SKM-1 treated with dmso at 0.1 percent for 144 hours (cell line): Measurements from ENCODE around the gene CEACAM21.
"Not testable (repeated sequence)": the region's sequence is repeated elsewhere in the genome, so short reads cannot be mapped to it uniquely, and the experiment has no call there.

Source experiments
- DNase-seq: peaks from one replicate; lab custom pipeline; 2025; ENCODE audit not compliant: unreplicated experiment; lab: John Stamatoyannopoulos, UW

CEACAM21 gene

GRCh38 chr19:41548954-41549688 is 26.8 kb upstream of the CEACAM21 start:
- DNase-seq = peak; percentile 70

GRCh38 chr19:41549884-41550283 is 26.1 kb upstream of the CEACAM21 start:
- no peak for DNase-seq

GRCh38 chr19:41551212-41551610 is 24.8 kb upstream of the CEACAM21 start:
- no peak for DNase-seq

GRCh38 chr19:41551711-41552110 is 24.3 kb upstream of the CEACAM21 start:
- DNase-seq = no peak

GRCh38 chr19:41552558-41552957 is 23.4 kb upstream of the CEACAM21 start:
- no peak for DNase-seq

GRCh38 chr19:41553804-41554203 is 22.2 kb upstream of the CEACAM21 start:
- no peak for DNase-seq

- no peak for DNase-seq
These were observed 21.1 kb upstream of the CEACAM21 start for GRCh38 chr19:41554907-41555306.

GRCh38 chr19:41555748-41556147 is 20.2 kb upstream of the CEACAM21 start:
- DNase-seq = no peak

- DNase-seq = no peak
These were observed 12.0 kb upstream of the CEACAM21 start for GRCh38 chr19:41563854-41564514.

- DNase-seq = no peak
These were observed 11.2 kb upstream of the CEACAM21 start for GRCh38 chr19:41564515-41565378.

GRCh38 chr19:41565379-41565720 is 10.6 kb upstream of the CEACAM21 start:
- DNase-seq = no peak

- no peak for DNase-seq
These were observed 10.0 kb upstream of the CEACAM21 start for GRCh38 chr19:41566001-41566400.

- no peak for DNase-seq
These were observed 6.3 kb upstream of the CEACAM21 start for GRCh38 chr19:41569481-41570150.

- no peak for DNase-seq
These were observed 5.8 kb upstream of the CEACAM21 start for GRCh38 chr19:41570179-41570578.

GRCh38 chr19:41570639-41571112 is 5.3 kb upstream of the CEACAM21 start:
- peak; percentile 81 for DNase-seq

- no peak for DNase-seq
These were observed 1.3 kb downstream of the CEACAM21 start for GRCh38 chr19:41577144-41577830.

GRCh38 chr19:41577833-41578232 is 1.9 kb downstream of the CEACAM21 start:
- no peak for DNase-seq

- DNase-seq = no peak
These were observed 2.9 kb downstream of the CEACAM21 start for GRCh38 chr19:41578886-41579285.

GRCh38 chr19:41581068-41581467 is 5.1 kb downstream of the CEACAM21 start:
- not testable (repeated sequence) for DNase-seq

GRCh38 chr19:41582577-41583182 is 6.7 kb downstream of the CEACAM21 start:
- not testable (repeated sequence) for DNase-seq
